ENCODE results near the gene RANBP2. TPM values are rescaled to one million over a fixed set of nuclear protein-coding genes. Genes with fewer than 3 reads are reported as not detected.

Gene RANBP2
- total and polyA plus RNA-seq, 4 donors: 13.5 to 82.7 (median 45.9) TPM

- Histone ChIP-seq H3K4me1 (ENCODE audit: control insufficient read depth in 1 of 2, insufficient read depth in 2 of 2, low read length in 2 of 2) (no peaks in the 10 kb centered on the region), H3K9me3 (ENCODE audit: control insufficient read depth, low read length) (peaks cover 6% of the 10 kb centered on the region), H3K27ac (ENCODE audit: low read depth in 1 of 2, low read length in 2 of 2) (no peak overlapping the region), H3K36me3 (ENCODE audit: control insufficient read depth in 1 of 2, insufficient read depth in 2 of 2, low read length in 1 of 2) (peaks cover 0 to 3% of the 10 kb centered on the region in 2 donors), H3K27me3 (ENCODE audit: control insufficient read depth in 1 of 2, insufficient read depth in 2 of 2, low read length in 1 of 2) (no peaks in the 10 kb centered on the region), H3K4me3 (ENCODE audit: low read length in 2 of 2) (no peak overlapping the region)
- ATAC-seq (ENCODE audit: low FRiP score) (no peak), DNase-seq (no peak)
- 88 to 96% methylated on average over 1 of the region's 1 CpG for WGBS, 2 donors
- intact Hi-C loops (cut with DNase I): no loop called here
Measured at GRCh38 chr2:108823286-108823685, 104.0 kb downstream of the RANBP2 start.

GRCh38 chr2:108824316-108825070 lies 105.2 kb downstream of the RANBP2 start:
- H3K4me3 ChIP-seq (ENCODE audit: low read length in 2 of 2): no peak overlapping the region
- 93 to 94% methylated on average over 5 of the region's 5 CpGs for WGBS, 2 donors
- no peak overlapping the region for H3K27ac ChIP-seq (ENCODE audit: low read depth in 1 of 2, low read length in 2 of 2)
- no peak for ATAC-seq (ENCODE audit: low FRiP score)
- H3K9me3 ChIP-seq (ENCODE audit: control insufficient read depth, low read length): peaks cover 2% of the 10 kb centered on the region
- intact Hi-C loops (cut with DNase I): no loop called here
- H3K36me3 ChIP-seq (ENCODE audit: control insufficient read depth in 1 of 2, insufficient read depth in 2 of 2, low read length in 1 of 2): peaks cover 0 to 2% of the 10 kb centered on the region in 2 donors
- H3K4me1 ChIP-seq (ENCODE audit: control insufficient read depth in 1 of 2, insufficient read depth in 2 of 2, low read length in 2 of 2): no peaks in the 10 kb centered on the region
- H3K27me3 ChIP-seq (ENCODE audit: control insufficient read depth in 1 of 2, insufficient read depth in 2 of 2, low read length in 1 of 2): no peaks in the 10 kb centered on the region
- DNase-seq: no peak

GRCh38 chr2:108825254-108825653 lies 106.0 kb downstream of the RANBP2 start:
- ATAC-seq (ENCODE audit: low FRiP score) (no peak), DNase-seq (no peak)
- no peaks in the 10 kb centered on the region for H3K36me3 ChIP-seq (ENCODE audit: control insufficient read depth in 1 of 2, insufficient read depth in 2 of 2, low read length in 1 of 2)
- intact Hi-C loops (cut with DNase I): no loop called here
- no peaks in the 10 kb centered on the region for H3K4me1 ChIP-seq (ENCODE audit: control insufficient read depth in 1 of 2, insufficient read depth in 2 of 2, low read length in 2 of 2)
- H3K4me3 ChIP-seq (ENCODE audit: low read length in 2 of 2): no peak overlapping the region
- H3K27ac ChIP-seq (ENCODE audit: low read depth in 1 of 2, low read length in 2 of 2): no peak overlapping the region
- 64 to 69% methylated on average over 4 of the region's 4 CpGs for WGBS, 2 donors
- no peaks in the 10 kb centered on the region for H3K9me3 ChIP-seq (ENCODE audit: control insufficient read depth, low read length)
- no peaks in the 10 kb centered on the region for H3K27me3 ChIP-seq (ENCODE audit: control insufficient read depth in 1 of 2, insufficient read depth in 2 of 2, low read length in 1 of 2)

GRCh38 chr2:108825736-108826135 lies 106.5 kb downstream of the RANBP2 start:
- Histone ChIP-seq H3K27me3 (ENCODE audit: control insufficient read depth in 1 of 2, insufficient read depth in 2 of 2, low read length in 1 of 2) (no peaks in the 10 kb centered on the region), H3K9me3 (ENCODE audit: control insufficient read depth, low read length) (no peaks in the 10 kb centered on the region), H3K4me3 (ENCODE audit: low read length in 2 of 2) (no peak overlapping the region), H3K27ac (ENCODE audit: low read depth in 1 of 2, low read length in 2 of 2) (no peak overlapping the region), H3K4me1 (ENCODE audit: control insufficient read depth in 1 of 2, insufficient read depth in 2 of 2, low read length in 2 of 2) (no peaks in the 10 kb centered on the region), H3K36me3 (ENCODE audit: control insufficient read depth in 1 of 2, insufficient read depth in 2 of 2, low read length in 1 of 2) (no peaks in the 10 kb centered on the region)
- ATAC-seq (ENCODE audit: low FRiP score) (no peak), DNase-seq (no peak)
- intact Hi-C loops (cut with DNase I): no loop called here
- 85 to 86% methylated on average over 3 of the region's 3 CpGs for WGBS, 2 donors

- Histone ChIP-seq H3K4me1 (ENCODE audit: control insufficient read depth in 1 of 2, insufficient read depth in 2 of 2, low read length in 2 of 2) (no peaks in the 10 kb centered on the region), H3K27ac (ENCODE audit: low read depth in 1 of 2, low read length in 2 of 2) (no peak overlapping the region), H3K4me3 (ENCODE audit: low read length in 2 of 2) (no peak overlapping the region), H3K36me3 (ENCODE audit: control insufficient read depth in 1 of 2, insufficient read depth in 2 of 2, low read length in 1 of 2) (no peaks in the 10 kb centered on the region), H3K27me3 (ENCODE audit: control insufficient read depth in 1 of 2, insufficient read depth in 2 of 2, low read length in 1 of 2) (no peaks in the 10 kb centered on the region), H3K9me3 (ENCODE audit: control insufficient read depth, low read length) (no peaks in the 10 kb centered on the region)
- intact Hi-C loops (cut with DNase I): no loop called here
- ATAC-seq (ENCODE audit: low FRiP score) (no peak), DNase-seq (no peak)
- 97 to 99% methylated on average over 4 of the region's 4 CpGs for WGBS, 2 donors
Measured at GRCh38 chr2:108829578-108830310, 110.5 kb downstream of the RANBP2 start.

GRCh38 chr2:108833219-108833618 lies 113.9 kb downstream of the RANBP2 start:
- DNase-seq (no peak), ATAC-seq (ENCODE audit: low FRiP score) (no peak)
- H3K4me3 ChIP-seq (ENCODE audit: low read length in 2 of 2): no peak overlapping the region
- no peaks in the 10 kb centered on the region for H3K4me1 ChIP-seq (ENCODE audit: control insufficient read depth in 1 of 2, insufficient read depth in 2 of 2, low read length in 2 of 2)
- H3K36me3 ChIP-seq (ENCODE audit: control insufficient read depth in 1 of 2, insufficient read depth in 2 of 2, low read length in 1 of 2): no peaks in the 10 kb centered on the region
- no peaks in the 10 kb centered on the region for H3K9me3 ChIP-seq (ENCODE audit: control insufficient read depth, low read length)
- intact Hi-C loops (cut with DNase I): no loop called here
- no peak overlapping the region for H3K27ac ChIP-seq (ENCODE audit: low read depth in 1 of 2, low read length in 2 of 2)
- no peaks in the 10 kb centered on the region for H3K27me3 ChIP-seq (ENCODE audit: control insufficient read depth in 1 of 2, insufficient read depth in 2 of 2, low read length in 1 of 2)

- ATAC-seq (ENCODE audit: low FRiP score) (no peak), DNase-seq (no peak)
- no peaks in the 10 kb centered on the region for H3K36me3 ChIP-seq (ENCODE audit: control insufficient read depth in 1 of 2, insufficient read depth in 2 of 2, low read length in 1 of 2)
- no peaks in the 10 kb centered on the region for H3K9me3 ChIP-seq (ENCODE audit: control insufficient read depth, low read length)
- WGBS, 2 donors: 91 to 95% methylated on average over 3 of the region's 3 CpGs
- intact Hi-C loops (cut with DNase I): no loop called here
- H3K27me3 ChIP-seq (ENCODE audit: control insufficient read depth in 1 of 2, insufficient read depth in 2 of 2, low read length in 1 of 2): no peaks in the 10 kb centered on the region
- no peaks in the 10 kb centered on the region for H3K4me1 ChIP-seq (ENCODE audit: control insufficient read depth in 1 of 2, insufficient read depth in 2 of 2, low read length in 2 of 2)
- no peak overlapping the region for H3K4me3 ChIP-seq (ENCODE audit: low read length in 2 of 2)
- no peak overlapping the region for H3K27ac ChIP-seq (ENCODE audit: low read depth in 1 of 2, low read length in 2 of 2)
Measured at GRCh38 chr2:108834620-108835019, 115.3 kb downstream of the RANBP2 start.

- WGBS, 2 donors: 86 to 87% methylated on average over 1 of the region's 1 CpG
- no peak for ATAC-seq (ENCODE audit: low FRiP score)
- Histone ChIP-seq H3K9me3 (ENCODE audit: control insufficient read depth, low read length) (no peaks in the 10 kb centered on the region), H3K36me3 (ENCODE audit: control insufficient read depth in 1 of 2, insufficient read depth in 2 of 2, low read length in 1 of 2) (no peaks in the 10 kb centered on the region), H3K27ac (ENCODE audit: low read depth in 1 of 2, low read length in 2 of 2) (no peak overlapping the region), H3K4me3 (ENCODE audit: low read length in 2 of 2) (no peak overlapping the region), H3K27me3 (ENCODE audit: control insufficient read depth in 1 of 2, insufficient read depth in 2 of 2, low read length in 1 of 2) (no peaks in the 10 kb centered on the region), H3K4me1 (ENCODE audit: control insufficient read depth in 1 of 2, insufficient read depth in 2 of 2, low read length in 2 of 2) (no peaks in the 10 kb centered on the region)
- no peak for DNase-seq
- intact Hi-C loops (cut with DNase I): no loop called here
Measured at GRCh38 chr2:108835040-108835439, 115.8 kb downstream of the RANBP2 start.

Measured in aorta (tissue), 5 donors.